Body of pancreas (tissue), 4 donors: ENCODE data around the gene B3GNT9. TPM values are rescaled to one million over a fixed set of nuclear protein-coding genes. Genes with fewer than 3 reads are reported as not detected.

Experiments used
- ATAC-seq: fragments of 150-250 bp; one replicate; pipeline ENCODE4 v1.9.1; 2016
- DNase-seq, 4 donors: peaks; one replicate each; pipeline ENCODE4 v3.0.0-alpha.2; 2019
- H3K27ac ChIP-seq, 4 donors: fragments of 200-600 bp; sonication (generic); 1 replicate in 3 of 4; 2 replicates in 1 of 4; pipeline versions ENCODE4 v1.5.1 to v1.6.1; 2016 to 2019; ENCODE audit warnings: mild to moderate bottlenecking in 1 of 4, mixed read lengths in 1 of 4, moderate library complexity in 1 of 4
- H3K27me3 ChIP-seq, 2 donors: fragments of 200-600 bp; sonication (generic); one replicate each; pipeline ENCODE4 v1.6.0; 2016; ENCODE audit warnings: mild to moderate bottlenecking in 1 of 2
- H3K36me3 ChIP-seq, 2 donors: fragments of 200-600 bp; sonication (generic); replicated peaks in 1 of 2; 2 replicates each; pipeline ENCODE4 v1.5.1; 2016; ENCODE audit warnings: low read depth in 2 of 2; ENCODE audit not compliant: insufficient read depth in 1 of 2
- H3K4me1 ChIP-seq: fragments of 200-600 bp; sonication (generic); one replicate; pipeline ENCODE4 v1.6.0; 2016
- H3K4me3 ChIP-seq, 2 donors: fragments of 200-600 bp; sonication (generic); 1 replicate in 1 of 2; 2 replicates in 1 of 2; pipeline ENCODE4 v1.5.1; 2016 to 2019
- H3K9me3 ChIP-seq, 3 donors: fragments of 200-600 bp; sonication (generic); 1 replicate in 2 of 3; 2 replicates in 1 of 3; pipeline ENCODE4 v1.5.1; 2016
- POLR2A ChIP-seq, 3 donors: fragments of 450-650 bp; IDR thresholded peaks; one replicate each; pipeline ENCODE4 v1.6.1; 2016; ENCODE audit warnings: antibody characterized with exemption in 3 of 3, mild to moderate bottlenecking in 2 of 3
- WGBS, 2 donors: methylation state at CpG; one replicate each; pipeline ENCODE4 v1.1.5; 2017; 5-methylcytosine and 5-hydroxymethylcytosine counted together
- intact Hi-C: fragments of 100-400 bp; cut with DNase I; formaldehyde crosslinking; loops from one replicate; pipeline ENCODE4 v1.15.1; 2023
- total RNA-seq, 2 donors: library from RNA; depleted of rRNA; stranded (reverse); fragments of >200 nt; gene quantifications; one replicate each; pipeline ENCODE4 v1.1.0, GENCODE V29; 2016
- TF ChIP-seq, protein P1 (sequence below), 7 experiments: fragments of 450-650 bp in 4 of 7; fragments of 200-600 bp in 3 of 7; sonication (generic) in 3 of 7; IDR thresholded peaks; one replicate each; pipeline ENCODE4 v1.5.1; 2016 to 2019; ENCODE audit warnings: antibody characterized with exemption in 7 of 7

The B3GNT9 gene
- total RNA-seq, 2 donors from 2014 or later, result 8.3 to 9.9 TPM

DNA sequence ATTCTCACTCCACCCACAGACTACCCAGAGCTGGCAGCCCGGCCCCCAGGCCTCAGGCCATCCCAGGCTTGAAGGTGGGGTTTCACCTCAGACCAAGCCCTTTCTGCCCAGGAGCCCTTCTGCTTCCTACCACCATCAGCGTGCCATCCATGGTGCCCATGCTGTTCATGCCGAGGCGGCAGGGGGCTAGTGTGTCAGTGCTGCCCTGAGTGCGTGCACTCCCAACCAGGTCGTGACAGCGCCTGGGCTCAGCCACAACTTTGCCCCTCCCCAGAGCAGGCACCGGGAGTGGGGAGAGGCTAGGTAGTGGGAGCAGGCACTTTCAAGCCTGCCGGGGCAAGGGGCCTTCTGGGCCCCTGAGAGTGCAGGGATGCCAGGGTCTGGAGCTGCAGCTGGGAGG, 8.5 kb downstream of the B3GNT9 start:
- intact Hi-C loops, result no loop called here
- Histone ChIP-seq H3K4me3 (no peak overlapping the region), H3K36me3 (peaks cover 6 to 40% of the 10 kb centered on the region in 2 donors), H3K4me1 (no peaks in the 10 kb centered on the region), H3K9me3 (no peaks in the 10 kb centered on the region), H3K27me3 (no peaks in the 10 kb centered on the region), H3K27ac (no peak overlapping the region)
- ATAC-seq (no peak), DNase-seq (no peak)
- 93% methylated on average over 8 of the region's 9 CpGs; no CpG with 5 or more reads in 1 of the 2 donors for WGBS, 2 donors
- TF ChIP-seq POLR2A (IDR thresholded peaks at IDR 0.05), result no peak
- TF ChIP-seq, protein P1, sequence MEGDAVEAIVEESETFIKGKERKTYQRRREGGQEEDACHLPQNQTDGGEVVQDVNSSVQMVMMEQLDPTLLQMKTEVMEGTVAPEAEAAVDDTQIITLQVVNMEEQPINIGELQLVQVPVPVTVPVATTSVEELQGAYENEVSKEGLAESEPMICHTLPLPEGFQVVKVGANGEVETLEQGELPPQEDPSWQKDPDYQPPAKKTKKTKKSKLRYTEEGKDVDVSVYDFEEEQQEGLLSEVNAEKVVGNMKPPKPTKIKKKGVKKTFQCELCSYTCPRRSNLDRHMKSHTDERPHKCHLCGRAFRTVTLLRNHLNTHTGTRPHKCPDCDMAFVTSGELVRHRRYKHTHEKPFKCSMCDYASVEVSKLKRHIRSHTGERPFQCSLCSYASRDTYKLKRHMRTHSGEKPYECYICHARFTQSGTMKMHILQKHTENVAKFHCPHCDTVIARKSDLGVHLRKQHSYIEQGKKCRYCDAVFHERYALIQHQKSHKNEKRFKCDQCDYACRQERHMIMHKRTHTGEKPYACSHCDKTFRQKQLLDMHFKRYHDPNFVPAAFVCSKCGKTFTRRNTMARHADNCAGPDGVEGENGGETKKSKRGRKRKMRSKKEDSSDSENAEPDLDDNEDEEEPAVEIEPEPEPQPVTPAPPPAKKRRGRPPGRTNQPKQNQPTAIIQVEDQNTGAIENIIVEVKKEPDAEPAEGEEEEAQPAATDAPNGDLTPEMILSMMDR (IDR thresholded peaks at IDR 0.05), result no peak

- peaks cover 6 to 42% of the 10 kb centered on the region in 2 donors for H3K36me3 ChIP-seq
- H3K9me3 ChIP-seq, result no peaks in the 10 kb centered on the region
- WGBS, 2 donors, result 98 to 100% methylated on average over 5 to 13 of the region's 13 CpGs
- intact Hi-C loops, result no loop called here
- H3K27ac ChIP-seq, result no peak overlapping the region
- H3K27me3 ChIP-seq, result no peaks in the 10 kb centered on the region
- H3K4me1 ChIP-seq, result no peaks in the 10 kb centered on the region
- TF ChIP-seq, protein P1 (IDR thresholded peaks at IDR 0.05), result no peak
- no peak for TF ChIP-seq POLR2A (IDR thresholded peaks at IDR 0.05)
- no peak for ATAC-seq
- H3K4me3 ChIP-seq, result no peak overlapping the region
- DNase-seq, result no peak
These were observed 9.4 kb downstream of the B3GNT9 start for GRCh38 chr16:67141391-67141790.

GRCh38 chr16:67137605-67138004, 13.2 kb downstream of the B3GNT9 start:
- no peaks in the 10 kb centered on the region for H3K27me3 ChIP-seq
- H3K27ac ChIP-seq, result no peak overlapping the region
- no peak for ATAC-seq
- H3K36me3 ChIP-seq, result peaks cover 0 to 32% of the 10 kb centered on the region in 2 donors
- no peaks in the 10 kb centered on the region for H3K9me3 ChIP-seq
- DNase-seq, result no peak
- intact Hi-C loops, result no loop called here
- no peak for TF ChIP-seq POLR2A (IDR thresholded peaks at IDR 0.05)
- TF ChIP-seq, protein P1 (IDR thresholded peaks at IDR 0.05), result no peak
- WGBS, 2 donors, result 57 to 70% methylated on average over 3 of the region's 3 CpGs
- H3K4me1 ChIP-seq, result no peaks in the 10 kb centered on the region
- H3K4me3 ChIP-seq, result no peak overlapping the region

DNA sequence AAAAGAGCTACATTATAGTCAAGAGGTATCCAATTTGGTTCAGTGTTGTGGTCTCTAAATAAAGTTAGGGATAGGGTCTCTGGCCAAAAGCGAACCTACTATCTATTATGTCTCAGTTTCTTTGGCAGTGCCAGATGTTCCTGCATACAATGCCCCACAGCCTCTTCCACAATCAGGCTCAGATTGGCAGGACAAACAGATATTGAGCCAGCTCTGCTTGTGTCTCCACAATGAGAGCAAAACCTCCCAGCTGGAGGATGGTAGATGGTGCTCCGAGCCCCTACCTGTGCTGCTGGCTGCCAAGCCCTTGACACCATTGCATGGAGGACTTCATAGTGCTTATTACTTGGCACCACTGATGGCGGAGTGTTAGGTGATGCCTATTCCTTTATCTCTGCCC, 21.4 kb downstream of the B3GNT9 start:
- 89 to 90% methylated on average over 3 of the region's 3 CpGs for WGBS, 2 donors
- H3K36me3 ChIP-seq, result peaks cover 0 to 9% of the 10 kb centered on the region in 2 donors
- TF ChIP-seq, protein P1 (IDR thresholded peaks at IDR 0.05), result no peak
- TF ChIP-seq POLR2A (IDR thresholded peaks at IDR 0.05), result no peak
- H3K27me3 ChIP-seq, result no peaks in the 10 kb centered on the region
- intact Hi-C loops, result no loop called here
- no peak overlapping the region for H3K4me3 ChIP-seq
- ATAC-seq (no peak), DNase-seq (no peak)
- no peaks in the 10 kb centered on the region for H3K9me3 ChIP-seq
- no peak overlapping the region for H3K27ac ChIP-seq
- H3K4me1 ChIP-seq, result no peaks in the 10 kb centered on the region

GRCh38 chr16:67128887-67129286, 21.9 kb downstream of the B3GNT9 start:
- no peak overlapping the region for H3K27ac ChIP-seq
- no peaks in the 10 kb centered on the region for H3K4me1 ChIP-seq
- intact Hi-C loops, result no loop called here
- H3K36me3 ChIP-seq, result peaks cover 0 to 12% of the 10 kb centered on the region in 2 donors
- TF ChIP-seq, protein P1 (IDR thresholded peaks at IDR 0.05), result no peak
- no peak for TF ChIP-seq POLR2A (IDR thresholded peaks at IDR 0.05)
- H3K9me3 ChIP-seq, result no peaks in the 10 kb centered on the region
- H3K4me3 ChIP-seq, result no peak overlapping the region
- WGBS, 2 donors, result 79 to 100% methylated on average over 2 to 3 of the region's 3 CpGs
- ATAC-seq, result no peak
- no peaks in the 10 kb centered on the region for H3K27me3 ChIP-seq
- no peak for DNase-seq
